ENCODE measurements around the gene PEX11B. TPM values are rescaled to one million over a fixed set of nuclear protein-coding genes. Genes with fewer than 3 reads are reported as not detected.
A peak's percentile ranks its signal among the peaks of the same experiment; 100 is the strongest.

The PEX11B gene
- total and polyA plus RNA-seq, 2 of the 4 experiments (the other 2 are of a cell fraction), result 15.4 to 24.3 TPM

DNA sequence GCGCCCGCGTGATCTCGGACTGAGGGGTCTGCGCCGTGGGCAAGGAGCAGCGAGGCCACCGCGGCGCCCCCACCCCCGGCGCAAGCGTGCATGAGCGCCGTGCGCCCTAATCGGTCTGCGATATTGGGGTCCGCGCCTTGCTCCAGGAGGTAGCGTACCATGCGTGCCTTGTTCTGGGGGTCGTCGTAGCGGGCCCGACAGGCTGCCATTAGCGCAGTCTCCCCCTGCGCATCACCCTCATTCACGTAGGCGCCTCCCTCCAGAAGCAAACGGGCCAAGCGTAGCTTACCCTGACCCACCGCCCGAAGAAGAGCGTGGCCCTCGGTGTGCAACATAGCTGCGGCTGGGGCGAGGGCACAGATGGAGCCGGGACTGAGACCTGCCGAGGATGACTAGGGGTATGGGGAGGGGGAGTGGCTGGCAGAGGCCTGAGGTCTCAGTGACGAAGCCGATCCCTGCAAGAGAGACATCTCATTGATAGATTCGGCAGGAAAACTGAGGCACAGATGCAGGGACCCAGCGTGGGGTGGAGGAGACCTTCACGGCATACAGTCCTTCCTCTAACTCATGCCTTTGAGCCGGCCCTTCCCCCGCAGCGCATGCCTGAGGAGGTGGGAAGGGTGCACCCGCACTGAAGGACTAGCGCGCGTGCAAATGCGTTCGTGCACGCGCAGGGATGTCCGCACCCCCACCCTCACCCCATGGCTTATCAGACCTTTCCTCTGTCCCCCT, 43.1 kb upstream of the PEX11B start:
- intact Hi-C loops (cut with micrococcal nuclease), result no loop called here
- Histone ChIP-seq H3K9ac (ENCODE audit: low read depth, low read length) (peak overlapping the region; percentile 91), H3K9me3 (ENCODE audit: control insufficient read depth, insufficient read depth, low read length) (no peaks in the 10 kb centered on the region), H3K79me1 (ENCODE audit: low read depth in 1 of 2, low read length in 2 of 2) (peaks cover 4 to 49% of the 10 kb centered on the region in 2 experiments; a peak in 3 of 4 replicates), H3K36me3 (ENCODE audit: control insufficient read depth, insufficient read depth, low read length) (no peaks in the 10 kb centered on the region), H2BK120ac (ENCODE audit: low read depth, low read length) (peak overlapping the region; percentile 70), H3K4me3 (ENCODE audit: insufficient read depth, low read depth, low read length) (peak overlapping the region; percentile 91), H3K23ac (ENCODE audit: low read depth, low read length) (peak overlapping the region; percentile 91), H3K27me3 (ENCODE audit: control insufficient read depth, insufficient read depth, low read length) (no peaks in the 10 kb centered on the region), H2BK15ac (ENCODE audit: low read depth, low read length) (0 out of 3 replicates have a peak overlapping the region, but pooled peaks have one; percentile 36), H3K18ac (ENCODE audit: low read depth, low read length) (peak overlapping the region; percentile 27; the same call in 1 of the 2 replicates), H3K4me2 (ENCODE audit: low read depth, low read length) (peak overlapping the region; percentile 84), H3K56ac (ENCODE audit: extremely low read depth, insufficient read depth, low read length) (0 out of 2 replicates have a peak overlapping the region, but pooled peaks have one; percentile 37), H3K4ac (ENCODE audit: low read depth, low read length) (peak overlapping the region; percentile 44), H4K20me1 (ENCODE audit: insufficient read depth, low read length) (no peaks in the 10 kb centered on the region), H4K91ac (ENCODE audit: insufficient read depth, low read depth, low read length) (peak overlapping the region; percentile 63), H2AK9ac (replicated peaks; ENCODE audit: low read depth, low read length, poor library complexity) (peak overlapping the region; percentile 87), H3K9me1 (ENCODE audit: insufficient read depth, low read length) (peaks cover 10% of the 10 kb centered on the region), H3K27ac (ENCODE audit: insufficient read depth, low read length) (peak overlapping the region; percentile 88; the same call in 1 of the 2 replicates), H2BK5ac (ENCODE audit: low read depth, low read length, poor library complexity, severe bottlenecking) (peak overlapping the region; percentile 26), H2AFZ (replicated peaks; ENCODE audit: low read length, poor library complexity) (peak overlapping the region; percentile 93), H2BK20ac (ENCODE audit: low read depth, low read length) (peak overlapping the region; percentile 58), H4K8ac (ENCODE audit: low read depth in 2 of 2, low read length in 2 of 2) (peak overlapping the region; percentile 69 to 90; a peak in 2 of 4 replicates), H2AK5ac (ENCODE audit: low read depth, low read length) (peak overlapping the region; percentile 82), H3K14ac (replicated peaks; ENCODE audit: low read depth, low read length) (peak overlapping the region; percentile 89), H4K5ac (ENCODE audit: low read depth, low read length) (peak overlapping the region; percentile 72; the same call in 1 of the 2 replicates), H3K4me1 (ENCODE audit: control insufficient read depth, insufficient read depth, low read length) (peaks cover 28% of the 10 kb centered on the region)
- ChIA-PET CTCF (no interaction called here), POLR2A (ENCODE audit: unreplicated experiment) (no interaction called here)
- no TSS peak for BruUV-seq (replicated peaks)
- WGBS, 2 experiments (ENCODE audit: extremely low coverage in 2 of 2, insufficient read length in 1 of 2), result 9% methylated on average over 34 of the region's 57 CpGs; no CpG with 5 or more reads in 1 of the 2 experiments
- in situ Hi-C loops (cut with MboI; ENCODE audit: low sequenced_read_pairs), result no loop called here
- DNase-seq (no peak), ATAC-seq (ENCODE audit: low read depth) (no peak)
- TF ChIP-seq POLR2A (IDR thresholded peaks at IDR 0.05; ENCODE audit: low read depth, low read length) (no peak), RCOR1 (IDR thresholded peaks at IDR 0.05; ENCODE audit: insufficient replicate concordance, low read length) (no peak), MXI1 (IDR thresholded peaks at IDR 0.05; ENCODE audit: borderline replicate concordance, low read depth, low read length) (0 out of 2 replicates have a peak, but pooled peaks have one; percentile 36), FOS (IDR thresholded peaks at IDR 0.05; ENCODE audit: low read depth, low read length) (no peak), BHLHE40 (IDR thresholded peaks at IDR 0.05; ENCODE audit: low read depth, low read length) (peak; percentile 26; the same call in 1 of the 2 replicates)
- dilution Hi-C loops (cut with HindIII; ENCODE audit: low sequenced_read_pairs, unreplicated experiment), result no loop called here

Measured in IMR-90 (cell line).